ENCODE results near the gene DTNB. TPM values are rescaled to one million over a fixed set of nuclear protein-coding genes. Genes with fewer than 3 reads are reported as not detected.

The DTNB gene
- total and polyA plus RNA-seq, 2 donors (not counting 1 experiment from before 2014, with no cell fraction given) = 5.1 to 5.4 TPM

DNA sequence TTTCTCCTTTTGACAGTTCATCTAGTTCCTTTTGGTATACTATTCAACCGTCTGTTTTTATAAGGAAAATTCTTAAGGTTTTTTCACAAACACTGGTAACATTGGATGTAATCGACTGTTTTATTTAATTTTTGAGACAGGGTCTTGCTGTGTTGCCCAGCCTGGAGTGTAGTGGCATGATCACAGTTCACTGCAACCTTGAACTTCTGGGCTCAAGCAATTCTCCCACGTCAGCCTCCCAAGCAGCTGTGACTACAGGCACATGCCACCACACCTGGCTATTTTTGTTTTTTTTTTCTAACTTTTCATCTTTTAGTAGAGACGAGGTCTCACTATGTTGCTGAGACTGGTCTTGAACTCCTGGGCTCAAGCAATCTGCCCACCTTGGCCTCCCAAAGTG is 227.3 kb downstream of the DTNB start:
- TF ChIP-seq, protein P1, sequence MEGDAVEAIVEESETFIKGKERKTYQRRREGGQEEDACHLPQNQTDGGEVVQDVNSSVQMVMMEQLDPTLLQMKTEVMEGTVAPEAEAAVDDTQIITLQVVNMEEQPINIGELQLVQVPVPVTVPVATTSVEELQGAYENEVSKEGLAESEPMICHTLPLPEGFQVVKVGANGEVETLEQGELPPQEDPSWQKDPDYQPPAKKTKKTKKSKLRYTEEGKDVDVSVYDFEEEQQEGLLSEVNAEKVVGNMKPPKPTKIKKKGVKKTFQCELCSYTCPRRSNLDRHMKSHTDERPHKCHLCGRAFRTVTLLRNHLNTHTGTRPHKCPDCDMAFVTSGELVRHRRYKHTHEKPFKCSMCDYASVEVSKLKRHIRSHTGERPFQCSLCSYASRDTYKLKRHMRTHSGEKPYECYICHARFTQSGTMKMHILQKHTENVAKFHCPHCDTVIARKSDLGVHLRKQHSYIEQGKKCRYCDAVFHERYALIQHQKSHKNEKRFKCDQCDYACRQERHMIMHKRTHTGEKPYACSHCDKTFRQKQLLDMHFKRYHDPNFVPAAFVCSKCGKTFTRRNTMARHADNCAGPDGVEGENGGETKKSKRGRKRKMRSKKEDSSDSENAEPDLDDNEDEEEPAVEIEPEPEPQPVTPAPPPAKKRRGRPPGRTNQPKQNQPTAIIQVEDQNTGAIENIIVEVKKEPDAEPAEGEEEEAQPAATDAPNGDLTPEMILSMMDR (conservative IDR thresholded peaks at IDR 0.05 in 1 of 2, IDR thresholded peaks at IDR 0.05 in 1 of 2; ENCODE audit: low read depth in 1 of 2, low read length in 2 of 2) = no peak
- TF ChIP-seq EZH2 (IDR thresholded peaks at IDR 0.05; ENCODE audit: low read length, missing control alignments) = no peak
- no peaks in the 10 kb centered on the region for H4K20me1 ChIP-seq (ENCODE audit: control insufficient read depth, extremely low read depth, insufficient read depth, low read length)
- H3K9me3 ChIP-seq (ENCODE audit: control insufficient read depth, insufficient read depth, low read depth, low read length) = no peaks in the 10 kb centered on the region
- no peak for DNase-seq (ENCODE audit: low read depth in 2 of 2)
- no peak overlapping the region for H3K9ac ChIP-seq (ENCODE audit: insufficient read depth, low read length)
- no peaks in the 10 kb centered on the region for H3K4me1 ChIP-seq (ENCODE audit: control insufficient read depth, extremely low read depth, insufficient read depth, low read length)
- H3K27ac ChIP-seq (ENCODE audit: insufficient read depth, low read length) = no peak overlapping the region
- H3K4me3 ChIP-seq (replicated peaks in 1 of 4; ENCODE audit: control extremely low read depth in 1 of 4, insufficient read depth in 1 of 4, low read depth in 3 of 4, low read length in 4 of 4) = no peak overlapping the region
- no peaks in the 10 kb centered on the region for H3K27me3 ChIP-seq (ENCODE audit: control insufficient read depth, insufficient read depth, low read length)
- H3K36me3 ChIP-seq (ENCODE audit: control insufficient read depth, insufficient read depth, low read length) = no peaks in the 10 kb centered on the region
- H3K79me2 ChIP-seq (ENCODE audit: control insufficient read depth, insufficient read depth, low read length) = no peaks in the 10 kb centered on the region
- no peak overlapping the region for H2AFZ ChIP-seq (ENCODE audit: low read length)
- H3K4me2 ChIP-seq (ENCODE audit: extremely low read depth, insufficient read depth, low read length) = no peak overlapping the region

DNA sequence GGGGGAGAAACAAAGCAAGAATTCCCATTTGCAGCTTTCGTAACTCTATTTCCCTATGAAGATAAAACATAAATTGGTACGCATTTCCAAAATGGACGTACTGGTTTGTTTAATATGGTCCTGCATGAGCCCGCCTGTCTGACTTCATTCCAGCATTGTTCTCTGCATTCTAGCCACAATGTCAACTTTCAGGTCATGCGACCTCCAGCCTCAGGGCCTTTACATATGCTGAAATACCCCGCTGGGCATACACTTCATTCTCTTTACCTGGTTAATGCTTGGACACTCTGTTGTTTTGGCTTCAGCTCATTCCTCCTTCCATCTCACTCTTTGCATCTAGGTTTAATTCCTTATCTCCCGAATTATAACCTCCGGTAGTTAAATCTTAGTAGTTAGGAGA is 227.9 kb downstream of the DTNB start:
- no peaks in the 10 kb centered on the region for H3K27me3 ChIP-seq (ENCODE audit: control insufficient read depth, insufficient read depth, low read length)
- H3K36me3 ChIP-seq (ENCODE audit: control insufficient read depth, insufficient read depth, low read length) = no peaks in the 10 kb centered on the region
- no peak overlapping the region for H3K4me3 ChIP-seq (replicated peaks in 1 of 4; ENCODE audit: control extremely low read depth in 1 of 4, insufficient read depth in 1 of 4, low read depth in 3 of 4, low read length in 4 of 4)
- TF ChIP-seq, protein P1 (conservative IDR thresholded peaks at IDR 0.05 in 1 of 2, IDR thresholded peaks at IDR 0.05 in 1 of 2; ENCODE audit: low read depth in 1 of 2, low read length in 2 of 2) = no peak
- no peak for TF ChIP-seq EZH2 (IDR thresholded peaks at IDR 0.05; ENCODE audit: low read length, missing control alignments)
- H3K79me2 ChIP-seq (ENCODE audit: control insufficient read depth, insufficient read depth, low read length) = no peaks in the 10 kb centered on the region
- H2AFZ ChIP-seq (ENCODE audit: low read length) = no peak overlapping the region
- no peaks in the 10 kb centered on the region for H4K20me1 ChIP-seq (ENCODE audit: control insufficient read depth, extremely low read depth, insufficient read depth, low read length)
- H3K9me3 ChIP-seq (ENCODE audit: control insufficient read depth, insufficient read depth, low read depth, low read length) = no peaks in the 10 kb centered on the region
- no peak overlapping the region for H3K4me2 ChIP-seq (ENCODE audit: extremely low read depth, insufficient read depth, low read length)
- no peak for DNase-seq (ENCODE audit: low read depth in 2 of 2)
- H3K4me1 ChIP-seq (ENCODE audit: control insufficient read depth, extremely low read depth, insufficient read depth, low read length) = no peaks in the 10 kb centered on the region
- no peak overlapping the region for H3K27ac ChIP-seq (ENCODE audit: insufficient read depth, low read length)
- H3K9ac ChIP-seq (ENCODE audit: insufficient read depth, low read length) = no peak overlapping the region

DNA sequence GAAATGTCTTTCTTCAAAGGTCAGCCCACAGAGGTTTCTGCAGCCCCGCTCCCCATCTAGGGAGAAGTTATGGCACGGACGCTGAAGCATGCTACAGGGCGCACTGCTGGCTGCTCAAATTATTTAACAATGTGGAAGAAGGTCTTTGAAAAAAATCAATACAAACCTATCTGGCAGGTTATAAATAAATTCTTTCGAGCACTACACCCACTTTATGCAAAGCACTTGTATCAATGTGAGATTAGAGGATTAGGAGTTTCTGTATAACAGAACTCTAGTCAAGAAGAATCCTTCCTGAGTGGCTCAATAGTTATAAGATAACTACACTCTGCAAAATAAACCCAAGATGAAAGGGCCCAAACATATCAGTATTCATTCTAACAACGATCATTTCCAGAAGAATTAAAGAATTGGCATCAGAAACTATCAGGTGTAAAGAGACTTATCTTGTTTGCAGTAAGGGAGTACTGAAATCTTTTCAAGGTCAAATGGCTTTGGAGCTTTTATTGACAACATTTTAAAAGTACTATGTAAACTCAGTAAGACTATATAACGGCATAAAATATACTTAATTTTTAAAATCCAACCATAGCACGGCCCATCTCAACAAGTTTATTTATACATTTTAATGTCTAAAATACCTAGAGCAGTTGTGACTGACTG is 228.6 kb downstream of the DTNB start:
- no peak overlapping the region for H2AFZ ChIP-seq (ENCODE audit: low read length)
- H3K27me3 ChIP-seq (ENCODE audit: control insufficient read depth, insufficient read depth, low read length) = no peaks in the 10 kb centered on the region
- H3K4me3 ChIP-seq (replicated peaks in 1 of 4; ENCODE audit: control extremely low read depth in 1 of 4, insufficient read depth in 1 of 4, low read depth in 3 of 4, low read length in 4 of 4) = no peak overlapping the region
- H3K36me3 ChIP-seq (ENCODE audit: control insufficient read depth, insufficient read depth, low read length) = no peaks in the 10 kb centered on the region
- H3K4me2 ChIP-seq (ENCODE audit: extremely low read depth, insufficient read depth, low read length) = no peak overlapping the region
- H3K4me1 ChIP-seq (ENCODE audit: control insufficient read depth, extremely low read depth, insufficient read depth, low read length) = no peaks in the 10 kb centered on the region
- no peaks in the 10 kb centered on the region for H3K79me2 ChIP-seq (ENCODE audit: control insufficient read depth, insufficient read depth, low read length)
- no peaks in the 10 kb centered on the region for H3K9me3 ChIP-seq (ENCODE audit: control insufficient read depth, insufficient read depth, low read depth, low read length)
- no peak overlapping the region for H3K27ac ChIP-seq (ENCODE audit: insufficient read depth, low read length)
- no peaks in the 10 kb centered on the region for H4K20me1 ChIP-seq (ENCODE audit: control insufficient read depth, extremely low read depth, insufficient read depth, low read length)
- no peak for DNase-seq (ENCODE audit: low read depth in 2 of 2)
- TF ChIP-seq EZH2 (IDR thresholded peaks at IDR 0.05; ENCODE audit: low read length, missing control alignments) = no peak
- TF ChIP-seq, protein P1 (conservative IDR thresholded peaks at IDR 0.05 in 1 of 2, IDR thresholded peaks at IDR 0.05 in 1 of 2; ENCODE audit: low read depth in 1 of 2, low read length in 2 of 2) = no peak
- no peak overlapping the region for H3K9ac ChIP-seq (ENCODE audit: insufficient read depth, low read length)

Measured in fibroblast of lung (primary cell).